ENCODE results near the gene TMC2. TPM values are rescaled to one million over a fixed set of nuclear protein-coding genes. Genes with fewer than 3 reads are reported as not detected.

Gene TMC2
- polyA plus RNA-seq, 1 donor from 2014 or later, result not detected

GRCh38 chr20:2653556-2654383 is 117.4 kb downstream of the TMC2 start:
- Mint-ChIP-seq H3K4me3 (peak overlapping the region; percentile 87 to 96 (median 90)), H3K9me3 (no peaks in the 10 kb centered on the region), H3K27ac (peak overlapping the region; percentile 82 to 94 (median 85)), H3K36me3 (peaks cover 4% of the 10 kb centered on the region), H3K27me3 (no peaks in the 10 kb centered on the region), H3K4me1 (peaks cover 9 to 15% (median 9%) of the 10 kb centered on the region in 3 donors)

- Mint-ChIP-seq H3K4me3 (peak overlapping the region; percentile 87 to 93 (median 87)), H3K27ac (peak overlapping the region; percentile 82 to 94 (median 85)), H3K9me3 (no peaks in the 10 kb centered on the region), H3K27me3 (no peaks in the 10 kb centered on the region), H3K36me3 (peaks cover 4% of the 10 kb centered on the region), H3K4me1 (peaks cover 9 to 15% (median 9%) of the 10 kb centered on the region in 3 donors)
Measured at GRCh38 chr20:2654384-2654822, 118.0 kb downstream of the TMC2 start.

GRCh38 chr20:2654831-2655230 is 118.5 kb downstream of the TMC2 start:
- Mint-ChIP-seq H3K27me3 (no peaks in the 10 kb centered on the region), H3K4me1 (peaks cover 9 to 15% (median 9%) of the 10 kb centered on the region in 3 donors), H3K36me3 (peaks cover 4% of the 10 kb centered on the region), H3K4me3 (peak overlapping the region; percentile 62 to 93 (median 87)), H3K9me3 (no peaks in the 10 kb centered on the region), H3K27ac (peak overlapping the region; percentile 82 to 94 (median 85))

- H3K27me3 Mint-ChIP-seq, result no peaks in the 10 kb centered on the region
- peak overlapping the region in 3 of 4 donors; percentile 16 to 87 (median 39) for H3K4me3 Mint-ChIP-seq
- H3K36me3 Mint-ChIP-seq, result peaks cover 5% of the 10 kb centered on the region
- peak overlapping the region in 2 of 3 donors; percentile 25 to 82 for H3K27ac Mint-ChIP-seq
- H3K9me3 Mint-ChIP-seq, result no peaks in the 10 kb centered on the region
- H3K4me1 Mint-ChIP-seq, result peaks cover 9 to 15% (median 9%) of the 10 kb centered on the region in 3 donors
Measured at GRCh38 chr20:2655331-2656116, 119.2 kb downstream of the TMC2 start.

GRCh38 chr20:2656471-2657117 is 120.2 kb downstream of the TMC2 start:
- H3K9me3 Mint-ChIP-seq, result no peaks in the 10 kb centered on the region
- H3K36me3 Mint-ChIP-seq, result peaks cover 7% of the 10 kb centered on the region
- H3K27ac Mint-ChIP-seq, result peak overlapping the region in 2 of 3 donors; percentile 54 to 85
- peaks cover 8 to 13% (median 10%) of the 10 kb centered on the region in 3 donors for H3K4me1 Mint-ChIP-seq
- no peaks in the 10 kb centered on the region for H3K27me3 Mint-ChIP-seq
- peak overlapping the region in 3 of 4 donors; percentile 29 to 87 (median 58) for H3K4me3 Mint-ChIP-seq

- H3K9me3 Mint-ChIP-seq, result no peaks in the 10 kb centered on the region
- H3K27me3 Mint-ChIP-seq, result no peaks in the 10 kb centered on the region
- peak overlapping the region in 2 of 4 donors; percentile 29 to 87 for H3K4me3 Mint-ChIP-seq
- peaks cover 8% of the 10 kb centered on the region for H3K36me3 Mint-ChIP-seq
- H3K27ac Mint-ChIP-seq, result peak overlapping the region in 2 of 3 donors; percentile 54 to 85
- peaks cover 7 to 16% (median 14%) of the 10 kb centered on the region in 3 donors for H3K4me1 Mint-ChIP-seq
Measured at GRCh38 chr20:2657241-2657640, 120.9 kb downstream of the TMC2 start.

GRCh38 chr20:2657674-2658073 is 121.3 kb downstream of the TMC2 start:
- Mint-ChIP-seq H3K4me3 (peak overlapping the region in 1 of 4 donors; percentile 87), H3K27ac (peak overlapping the region in 1 of 3 donors; percentile 59), H3K27me3 (no peaks in the 10 kb centered on the region)

GRCh38 chr20:2658414-2659354 is 122.3 kb downstream of the TMC2 start:
- H3K9me3 Mint-ChIP-seq, result no peaks in the 10 kb centered on the region
- H3K4me1 Mint-ChIP-seq, result peaks cover 3 to 18% (median 11%) of the 10 kb centered on the region in 3 donors
- peak overlapping the region in 1 of 3 donors; percentile 59 for H3K27ac Mint-ChIP-seq
- no peaks in the 10 kb centered on the region for H3K27me3 Mint-ChIP-seq
- H3K4me3 Mint-ChIP-seq, result peak overlapping the region in 1 of 4 donors; percentile 87
- peaks cover 8% of the 10 kb centered on the region for H3K36me3 Mint-ChIP-seq

More at GRCh38 chr20:2657674-2658073, 121.3 kb downstream of the TMC2 start:
- H3K4me1 Mint-ChIP-seq, result peaks cover 8 to 17% (median 15%) of the 10 kb centered on the region in 3 donors
- H3K36me3 Mint-ChIP-seq, result peaks cover 8% of the 10 kb centered on the region
- H3K9me3 Mint-ChIP-seq, result no peaks in the 10 kb centered on the region

GRCh38 chr20:2659547-2659946 is 123.2 kb downstream of the TMC2 start:
- peaks cover 9 to 15% (median 10%) of the 10 kb centered on the region in 3 donors for H3K4me1 Mint-ChIP-seq
- no peaks in the 10 kb centered on the region for H3K27me3 Mint-ChIP-seq
- H3K9me3 Mint-ChIP-seq, result no peaks in the 10 kb centered on the region
- H3K27ac Mint-ChIP-seq, result peak overlapping the region in 2 of 3 donors; percentile 59 to 71
- peak overlapping the region in 1 of 4 donors; percentile 59 for H3K4me3 Mint-ChIP-seq
- H3K36me3 Mint-ChIP-seq, result peaks cover 10% of the 10 kb centered on the region

GRCh38 chr20:2663364-2663886 is 127.1 kb downstream of the TMC2 start:
- Mint-ChIP-seq H3K4me1 (peaks cover 9 to 13% (median 10%) of the 10 kb centered on the region in 3 donors), H3K27me3 (no peaks in the 10 kb centered on the region), H3K4me3 (peak overlapping the region; percentile 85 to 97 (median 94)), H3K36me3 (peaks cover 10% of the 10 kb centered on the region), H3K9me3 (peaks cover 0 to 3% (median 0%) of the 10 kb centered on the region in 3 donors), H3K27ac (peak overlapping the region; percentile 50 to 98 (median 97))

- Mint-ChIP-seq H3K9me3 (peaks cover 0 to 3% (median 0%) of the 10 kb centered on the region in 3 donors), H3K36me3 (peaks cover 7% of the 10 kb centered on the region), H3K27ac (peak within 1 kb of the TSS; percentile 80 to 98 (median 97)), H3K4me3 (peak within 1 kb of the TSS; percentile 85 to 97 (median 94)), H3K4me1 (peaks cover 9 to 13% (median 10%) of the 10 kb centered on the region in 3 donors), H3K27me3 (no peaks in the 10 kb centered on the region)
Measured at GRCh38 chr20:2663887-2664719, 127.7 kb downstream of the TMC2 start, which contains the start of gene IDH3B. Gene IDH3B (minus strand): TSS chr20:2664216. CDS start chr20:2664188, 28 bp downstream.

GRCh38 chr20:2671977-2672376 is 135.6 kb downstream of the TMC2 start:
- H3K9me3 Mint-ChIP-seq, result peaks cover 0 to 3% (median 0%) of the 10 kb centered on the region in 3 donors
- H3K27ac Mint-ChIP-seq, result no peak overlapping the region
- H3K36me3 Mint-ChIP-seq, result no peaks in the 10 kb centered on the region
- no peak overlapping the region for H3K4me3 Mint-ChIP-seq
- no peaks in the 10 kb centered on the region for H3K4me1 Mint-ChIP-seq
- H3K27me3 Mint-ChIP-seq, result no peaks in the 10 kb centered on the region

All from IgD-negative memory B cell (primary cell).